NCI-H2081 treated with DMSO at 0.1 percent for 48 hours (cell line): Measurements from ENCODE around the gene DEDD2.
A peak's percentile ranks its signal among the peaks of the same experiment; 100 is the strongest.

Experiments used
- DNase-seq: peaks from one replicate; lab custom pipeline; 2025; lab: John Stamatoyannopoulos, UW

DEDD2 gene

DNA sequence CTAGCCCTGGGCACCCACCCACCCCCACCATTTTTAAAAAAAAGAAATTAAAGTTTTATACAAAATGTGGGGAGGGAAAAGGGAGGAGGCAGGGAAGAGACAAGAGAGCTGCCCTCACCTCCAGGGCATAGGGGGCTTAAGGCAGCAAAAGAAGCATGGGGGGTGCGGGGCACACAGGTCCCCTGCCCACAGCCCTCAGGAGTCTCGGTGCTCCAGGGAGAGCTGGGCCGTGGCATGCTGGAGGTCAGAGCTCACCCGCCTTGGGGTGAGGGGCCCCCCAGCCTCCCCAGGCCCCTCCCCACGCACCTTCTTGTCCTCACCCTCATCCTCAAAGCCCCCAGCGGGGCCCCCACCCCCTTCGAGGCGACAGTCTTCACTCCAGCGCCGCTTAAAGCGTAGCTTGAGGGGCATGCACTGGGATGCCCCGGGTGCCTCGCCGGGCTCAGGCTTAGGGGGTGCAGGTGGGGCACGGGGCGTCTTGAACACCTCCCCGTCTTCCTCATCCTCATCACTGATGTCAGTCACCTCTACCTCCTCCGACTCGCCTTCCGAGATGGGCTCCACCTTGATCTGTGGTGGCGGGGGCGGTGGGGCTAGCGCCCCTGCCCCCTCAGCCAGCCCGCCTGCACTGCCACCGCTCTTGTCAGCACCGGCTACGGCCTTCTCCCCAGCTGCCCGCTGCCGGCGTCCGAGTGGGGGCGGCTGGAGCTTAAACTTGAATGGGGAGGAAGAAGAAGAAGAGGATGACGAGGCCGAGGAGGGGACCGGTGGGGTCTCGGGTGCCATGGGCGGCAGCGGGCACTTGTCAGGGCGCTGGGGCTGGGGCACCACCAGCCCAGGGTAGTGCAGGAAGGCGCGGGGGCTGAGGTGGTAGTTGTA is 31.0 kb upstream of the DEDD2 start:
- no peak for DNase-seq

DNA sequence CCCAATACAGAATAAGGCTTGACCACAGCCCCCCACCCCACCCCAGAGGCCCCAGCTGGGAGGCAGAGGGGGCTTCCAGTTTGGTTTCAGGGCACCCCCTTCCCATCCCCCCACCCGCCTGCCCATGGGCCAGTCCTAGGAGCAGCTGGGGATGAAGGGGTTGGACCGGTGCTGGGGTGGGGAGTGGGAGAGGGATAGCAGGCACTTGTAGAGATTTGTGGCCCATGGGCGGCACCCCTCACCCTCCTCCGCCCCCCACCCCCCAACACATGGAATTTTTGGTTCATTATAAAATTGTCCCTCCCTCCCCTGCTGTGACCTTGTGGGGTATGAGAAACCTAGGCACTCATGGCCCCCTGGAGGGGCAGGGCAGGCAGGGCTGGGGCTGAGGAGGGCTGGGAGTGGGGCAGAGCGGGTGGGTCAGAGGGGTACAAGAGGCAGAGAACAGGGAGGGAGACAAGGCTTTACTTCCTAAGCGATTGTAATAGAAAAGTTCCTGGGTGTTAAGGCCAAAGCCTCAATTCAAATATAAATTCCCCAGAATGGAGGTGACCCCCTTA is 30.2 kb upstream of the DEDD2 start:
- no peak for DNase-seq

DNA sequence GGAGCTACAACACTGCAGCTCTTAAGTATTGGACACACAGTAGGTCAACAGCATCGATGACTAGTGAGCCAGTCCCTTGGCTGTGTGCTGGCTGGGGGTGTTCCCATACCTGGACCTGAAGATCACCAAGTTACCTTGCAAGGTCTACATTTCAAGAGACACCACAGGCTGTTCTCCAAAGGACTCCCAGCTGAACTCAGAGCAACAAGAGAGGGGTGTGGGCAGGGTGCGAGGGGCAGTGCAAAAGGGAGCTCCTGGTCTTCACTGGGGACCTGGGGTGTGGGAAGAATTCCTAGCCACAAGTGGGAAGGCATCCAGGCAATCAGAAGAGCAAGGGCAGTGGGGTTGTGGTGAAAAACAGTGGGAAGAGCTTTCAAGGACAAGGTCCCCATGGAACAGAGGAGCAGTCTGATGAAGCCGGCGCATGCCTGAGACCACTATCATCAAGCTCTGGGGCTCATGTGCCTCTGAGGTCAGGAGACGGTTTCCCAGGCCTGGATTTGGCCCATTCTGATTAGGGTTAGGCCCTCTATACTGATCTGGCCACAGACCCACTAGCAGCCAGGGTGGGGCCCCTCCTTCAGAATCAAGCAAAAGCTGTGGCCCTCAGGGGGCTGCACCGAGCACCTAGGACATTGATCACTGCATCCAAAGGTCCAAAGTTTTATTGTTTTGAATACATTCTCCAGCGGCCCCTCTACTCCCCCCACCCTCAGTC is 29.6 kb upstream of the DEDD2 start:
- DNase-seq, result no peak

DNA sequence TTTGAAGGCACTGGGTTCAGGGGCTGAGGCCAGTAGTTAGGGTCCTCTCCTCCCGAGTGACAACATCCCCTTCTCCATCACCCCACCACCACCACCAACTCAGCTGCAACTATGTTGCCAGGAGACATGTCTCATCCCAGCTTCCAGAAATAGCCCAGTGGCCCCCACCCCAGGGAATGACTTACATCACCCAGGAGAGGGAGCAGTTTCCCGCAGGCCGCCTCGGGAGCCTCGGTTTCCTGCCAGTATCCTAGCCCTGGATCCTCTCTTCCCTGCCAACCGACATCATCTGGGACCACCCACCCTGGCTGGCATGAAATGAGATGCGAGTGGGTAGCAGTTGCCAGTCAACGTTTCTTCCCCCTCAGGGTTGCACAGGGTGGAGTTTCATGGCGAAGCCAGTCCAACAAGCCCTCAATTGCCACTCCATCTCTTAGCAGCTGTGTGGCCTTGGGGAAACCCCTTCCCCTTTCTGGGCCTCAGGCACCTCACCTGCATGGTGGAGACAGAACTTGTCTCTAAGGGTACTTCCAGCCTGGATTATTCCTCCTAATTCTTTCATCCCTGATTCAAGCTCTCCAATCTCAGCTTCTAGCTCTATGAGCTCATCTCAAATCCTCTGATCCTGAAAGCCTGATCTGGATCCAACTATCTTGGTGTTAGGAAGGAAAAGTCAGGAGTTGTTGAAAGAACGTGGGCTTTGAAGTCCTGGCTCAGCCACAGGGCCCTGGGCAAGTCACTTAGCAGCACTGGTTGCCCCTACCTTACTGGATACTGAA is 28.9 kb upstream of the DEDD2 start:
- peak; percentile 24 for DNase-seq

DNA sequence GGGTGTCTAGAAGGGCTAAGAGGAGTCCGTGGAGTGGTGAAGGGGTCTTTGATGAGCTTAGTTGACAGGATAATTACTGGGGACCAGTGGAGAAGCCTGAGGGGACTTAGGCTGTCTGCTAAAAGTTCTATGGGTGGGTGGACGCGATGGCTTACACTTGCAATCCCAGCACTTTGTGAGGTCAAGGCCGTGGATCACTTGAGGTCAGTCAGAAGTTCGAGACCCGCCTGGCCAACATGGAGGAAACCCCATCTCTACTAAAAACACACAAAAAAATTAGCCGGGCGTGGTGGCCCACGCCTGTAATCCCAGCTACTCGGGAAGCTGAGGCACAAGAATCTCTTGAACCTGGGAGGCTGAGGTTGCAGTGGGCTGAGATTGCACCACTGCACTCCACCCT is 27.8 kb upstream of the DEDD2 start:
- DNase-seq, result no peak

DNA sequence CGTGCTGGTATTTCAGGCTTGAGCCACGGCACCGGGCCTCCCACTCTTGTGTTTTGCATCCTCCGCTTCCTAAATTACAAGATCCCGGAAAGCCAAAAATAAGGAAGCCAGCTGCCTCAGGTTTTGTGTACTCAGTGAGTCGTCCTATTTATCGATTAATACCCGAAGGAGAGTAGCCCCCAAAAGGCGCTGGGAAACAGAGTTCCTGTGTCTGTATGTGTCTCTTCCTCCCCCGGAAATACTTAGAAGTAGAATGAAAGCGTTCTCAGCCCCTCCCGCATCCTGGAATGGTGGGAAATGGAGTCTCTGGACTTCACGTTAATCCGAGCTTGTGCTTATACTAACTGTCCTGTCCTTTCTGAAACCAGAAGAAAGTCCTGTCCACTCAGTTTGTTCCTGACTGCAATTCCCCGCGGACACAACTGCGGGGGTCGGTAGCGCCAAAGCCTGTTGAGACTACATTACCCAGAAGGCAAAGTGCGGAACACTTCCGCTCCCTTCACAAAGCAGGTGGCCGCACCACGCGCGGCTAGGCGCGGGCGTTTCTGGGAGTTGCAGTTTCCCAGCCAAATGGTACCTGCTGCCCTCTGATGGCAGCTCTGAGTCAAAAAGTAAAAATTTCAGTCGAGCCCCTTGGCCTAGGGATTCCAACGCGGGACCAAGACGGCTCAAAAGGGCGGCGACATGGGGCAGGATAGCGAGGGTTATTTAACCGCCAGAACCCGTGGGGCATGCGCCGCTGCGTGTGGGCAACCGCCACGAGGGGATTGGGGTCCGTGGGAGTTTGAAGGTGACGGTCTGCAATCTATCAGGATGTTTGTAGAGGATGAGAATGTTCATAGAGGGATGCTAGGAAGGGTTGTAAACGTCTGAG is 27.1 kb upstream of the DEDD2 start:
- DNase-seq, result peak; percentile 80

DNA sequence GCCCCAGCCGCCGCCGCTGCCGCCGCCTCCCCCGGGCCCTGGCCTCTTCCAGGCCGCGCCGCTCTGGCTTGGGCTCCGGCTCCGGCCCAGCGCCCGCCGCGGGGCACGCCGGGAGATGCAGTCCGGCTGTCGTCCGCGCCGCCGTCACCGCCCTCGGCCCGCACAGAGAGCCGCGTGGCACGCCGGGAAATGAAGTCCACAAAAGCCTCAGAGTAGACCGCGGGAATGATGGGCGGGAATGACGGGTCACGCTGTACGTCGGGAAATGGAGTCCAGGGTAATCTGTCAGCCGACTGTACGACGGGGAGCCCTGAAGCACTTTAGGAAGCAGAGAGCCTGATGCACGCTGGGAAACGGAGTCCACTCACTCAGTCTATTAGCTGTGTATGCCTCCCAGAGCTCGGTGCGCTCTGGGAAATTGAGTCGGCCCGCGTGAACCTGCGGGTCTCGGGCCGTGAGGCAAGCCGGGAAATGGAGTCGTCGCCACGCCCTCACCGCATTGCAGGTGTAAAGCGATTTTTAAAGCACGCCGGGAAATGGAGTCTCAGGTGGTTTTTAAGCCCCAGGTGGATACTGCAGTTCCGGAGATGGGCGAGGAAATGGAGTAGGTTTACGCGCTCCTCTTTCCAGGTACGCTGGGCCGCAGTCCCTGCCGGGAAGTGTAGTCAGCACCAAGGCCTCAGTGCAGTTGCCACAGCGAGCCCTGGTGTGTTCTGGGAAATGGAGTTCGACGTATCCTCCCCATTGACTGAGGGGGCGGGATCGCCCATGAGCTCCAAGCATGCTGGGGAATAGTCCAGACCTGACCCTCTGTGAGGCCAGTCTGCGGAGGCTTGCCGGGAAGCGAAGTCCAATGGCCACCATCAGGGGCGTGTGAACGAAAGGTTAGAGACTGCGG is 25.3 kb upstream of the DEDD2 start, which contains the start of gene GSK3A:
TSS of gene GSK3A (minus strand) at position 91 of the 898 bp plus-strand sequence. CDS start 137 bp downstream, outside the sequence.
- peak; percentile 96 for DNase-seq

DNA sequence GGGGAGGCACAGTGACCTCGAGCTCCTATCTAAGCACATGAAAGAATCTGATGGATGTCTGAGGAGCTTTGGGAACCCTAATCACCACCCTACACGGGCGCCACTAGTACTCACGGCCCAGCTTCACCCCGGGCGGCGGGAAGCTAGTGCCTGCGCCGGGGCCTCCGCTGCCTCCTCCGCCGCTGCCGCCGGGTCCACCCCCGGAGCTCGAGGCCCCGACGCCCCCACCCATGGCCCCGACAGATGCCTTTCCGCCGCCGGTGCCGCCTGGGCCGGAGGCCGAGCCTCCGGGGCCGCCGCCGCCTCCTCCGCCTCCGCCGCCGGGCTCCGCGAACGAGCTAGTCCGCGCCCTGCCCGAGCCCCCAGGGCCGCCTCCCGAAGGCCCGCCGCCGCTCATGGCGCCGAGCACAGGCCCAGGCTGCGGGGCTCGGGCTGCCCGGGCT is 24.6 kb upstream of the DEDD2 start:
- DNase-seq, result no peak

DNA sequence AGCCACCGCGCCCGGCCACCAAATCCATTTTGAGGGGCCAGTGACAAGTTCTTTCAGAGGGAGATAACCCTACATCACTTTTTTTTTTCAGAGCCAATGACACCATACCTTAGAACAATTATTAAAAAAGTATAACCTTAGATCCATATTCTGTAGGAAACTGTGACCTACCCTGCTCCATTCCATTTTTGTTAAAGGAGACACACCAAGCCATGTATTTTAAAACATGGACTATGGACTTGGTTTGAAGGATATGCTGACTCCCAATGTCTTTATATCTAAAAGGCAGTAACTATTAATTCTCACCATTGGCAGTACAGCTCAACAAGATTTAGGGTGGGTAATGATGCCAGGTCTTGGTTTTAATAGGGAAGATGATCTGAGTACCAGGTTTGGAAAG is 23.8 kb upstream of the DEDD2 start:
- DNase-seq, result no peak

DNA sequence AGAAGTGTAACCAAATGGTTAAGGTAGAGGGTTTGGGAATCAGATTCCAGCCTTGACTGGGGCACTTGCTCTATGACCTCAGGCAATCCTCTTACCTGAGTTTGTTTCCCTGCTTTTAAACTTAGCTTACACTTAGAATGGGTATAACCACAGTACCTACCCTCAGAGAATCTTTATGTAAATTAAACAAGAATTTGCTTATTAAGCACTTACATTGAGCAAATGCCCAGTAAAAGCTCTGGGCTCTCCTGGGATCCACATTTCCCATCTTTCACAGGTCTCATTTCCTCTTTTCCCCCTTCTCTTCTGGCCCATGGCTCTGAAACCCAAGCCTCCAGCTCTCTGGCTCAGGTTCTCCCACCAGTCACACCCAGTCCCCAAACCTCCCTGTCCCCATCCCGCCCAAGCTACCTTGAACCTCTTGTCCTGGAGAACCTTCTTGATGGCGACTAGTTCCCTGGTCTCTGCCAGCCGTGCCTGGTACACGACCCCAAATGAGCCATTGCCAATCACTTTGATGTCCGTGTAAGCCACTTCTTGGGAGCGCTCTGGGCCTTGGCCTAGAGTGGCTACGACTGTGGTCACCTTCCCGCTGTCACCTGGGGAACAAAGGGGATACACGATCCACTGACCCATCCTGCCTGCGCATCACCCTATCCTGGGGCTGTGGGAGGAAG is 22.2 kb upstream of the DEDD2 start:
- DNase-seq, result no peak

DNA sequence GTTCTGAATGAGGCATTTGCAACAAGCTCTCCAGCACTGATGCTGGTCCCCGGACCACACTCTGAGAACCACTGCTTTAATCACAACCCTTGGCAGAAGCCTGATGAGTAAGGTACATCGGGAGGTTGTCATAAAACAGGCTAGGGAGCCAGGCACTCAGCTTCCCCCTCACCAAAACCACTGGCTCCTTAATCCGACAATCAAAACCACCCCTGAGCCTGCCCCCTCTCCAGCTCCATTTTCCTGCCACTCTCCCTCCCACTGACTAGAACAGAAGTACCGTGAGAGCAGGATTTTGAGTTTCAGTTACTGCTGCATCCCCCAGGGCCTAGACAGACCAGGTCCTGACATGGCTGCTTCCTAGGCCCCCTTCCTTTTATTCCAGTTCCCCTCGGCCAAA is 17.7 kb upstream of the DEDD2 start:
- no peak for DNase-seq

DNA sequence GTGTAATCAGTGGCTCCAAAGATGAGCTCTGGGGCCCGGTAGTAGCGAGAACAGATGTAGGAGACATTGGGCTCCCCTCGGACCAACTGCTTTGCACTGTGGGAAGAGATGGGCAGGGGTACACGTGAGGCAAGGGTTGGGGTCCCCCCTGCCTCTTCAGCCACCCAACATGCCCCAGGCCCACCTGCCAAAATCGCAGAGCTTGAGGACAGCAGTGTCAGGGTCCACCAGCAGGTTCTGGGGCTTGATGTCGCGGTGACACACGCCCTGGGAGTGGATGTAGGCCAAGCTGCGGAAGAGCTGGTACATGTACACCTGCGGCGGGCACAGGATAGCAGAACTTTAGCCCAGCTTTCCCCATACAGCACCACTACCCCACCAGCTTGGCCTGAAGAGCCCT is 16.9 kb upstream of the DEDD2 start:
- DNase-seq, result no peak

DNA sequence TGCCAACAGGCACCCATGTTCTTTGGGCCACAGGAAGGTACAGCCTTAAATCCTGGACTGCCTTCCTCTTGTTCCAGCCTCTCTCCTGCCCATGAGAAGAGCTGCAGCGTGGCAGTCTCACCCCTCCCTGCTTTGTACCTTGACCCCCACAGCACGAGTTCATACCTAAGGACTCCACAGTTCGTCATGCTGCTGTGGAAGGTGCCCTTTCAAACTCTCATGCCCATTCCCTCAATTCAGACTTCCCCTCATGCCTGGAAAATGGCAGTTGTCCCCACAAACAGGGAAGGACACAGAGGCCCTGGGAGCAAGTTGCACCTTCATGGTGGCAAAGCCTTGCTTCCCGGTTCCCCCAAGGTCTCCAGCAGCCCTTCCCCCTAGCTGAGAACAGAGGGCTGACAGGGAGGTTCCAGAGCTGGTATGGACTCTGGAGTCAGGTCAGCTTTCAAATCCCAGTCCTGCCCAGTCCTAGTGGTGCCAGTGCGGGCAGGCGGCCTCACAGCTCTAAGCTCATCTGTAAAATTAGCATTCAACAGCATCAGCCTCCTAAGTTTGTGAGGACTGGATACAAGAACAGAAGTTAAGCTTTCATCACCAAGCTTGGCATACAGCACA is 16.3 kb upstream of the DEDD2 start:
- no peak for DNase-seq

DNA sequence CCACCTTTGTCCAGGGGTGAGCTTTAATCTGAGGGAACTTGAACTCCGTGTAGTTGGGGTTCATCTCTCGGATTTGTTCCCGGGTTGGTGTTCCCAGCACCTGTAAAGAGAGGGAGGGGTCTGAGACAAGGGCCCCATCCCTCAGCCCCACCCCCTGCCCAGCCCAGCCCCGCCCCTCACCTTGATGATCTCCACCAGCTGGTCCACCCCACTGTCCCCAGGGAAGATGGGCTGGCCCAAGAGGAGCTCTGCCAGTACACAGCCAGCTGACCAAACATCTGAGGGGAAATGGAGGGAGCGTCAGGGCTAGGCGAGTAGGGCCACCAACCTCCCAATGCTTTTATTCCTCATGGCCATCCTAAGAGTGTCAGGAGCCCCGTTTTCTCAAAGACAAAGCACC is 15.6 kb upstream of the DEDD2 start:
- no peak for DNase-seq

DNA sequence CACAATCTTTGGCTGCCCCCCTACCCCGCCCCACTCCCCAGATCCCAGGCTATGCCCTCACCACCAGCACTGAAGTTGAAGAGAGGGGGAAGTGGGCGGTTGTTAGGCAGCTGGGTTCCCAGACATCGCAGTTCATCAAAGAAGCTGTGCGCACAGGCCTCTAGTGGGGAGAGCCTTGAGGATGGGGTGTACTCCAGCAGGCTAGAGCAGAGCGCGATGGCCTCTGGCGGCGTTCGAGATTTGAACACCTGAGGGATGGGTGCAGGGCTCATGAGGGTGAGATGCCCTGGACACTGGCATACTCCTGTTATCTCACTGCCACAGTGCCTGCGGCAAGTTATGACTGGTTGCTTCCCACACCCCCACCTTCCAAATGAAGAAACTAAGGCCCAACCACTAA is 15.0 kb upstream of the DEDD2 start:
- DNase-seq, result no peak

DNA sequence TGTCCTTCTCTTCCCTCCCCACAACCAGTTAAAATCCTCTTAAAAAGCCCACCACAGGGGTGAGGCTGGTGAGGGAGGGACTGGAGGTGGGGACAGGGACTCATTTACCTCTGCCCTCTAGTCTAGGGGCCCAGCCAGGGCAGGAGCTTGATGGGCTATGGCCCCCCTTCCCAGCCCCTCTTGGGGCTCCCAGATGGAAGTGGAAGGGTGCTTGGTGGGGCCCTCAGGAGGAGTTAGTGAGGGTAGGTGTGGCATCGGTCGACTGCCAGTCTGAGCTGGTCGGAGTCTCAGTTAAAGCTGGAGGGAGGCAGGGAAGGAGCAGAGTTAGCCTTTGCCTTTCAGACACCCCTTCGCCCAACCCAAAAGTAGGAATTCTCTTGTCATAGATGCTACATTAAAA is 13.1 kb upstream of the DEDD2 start:
- no peak for DNase-seq

DNA sequence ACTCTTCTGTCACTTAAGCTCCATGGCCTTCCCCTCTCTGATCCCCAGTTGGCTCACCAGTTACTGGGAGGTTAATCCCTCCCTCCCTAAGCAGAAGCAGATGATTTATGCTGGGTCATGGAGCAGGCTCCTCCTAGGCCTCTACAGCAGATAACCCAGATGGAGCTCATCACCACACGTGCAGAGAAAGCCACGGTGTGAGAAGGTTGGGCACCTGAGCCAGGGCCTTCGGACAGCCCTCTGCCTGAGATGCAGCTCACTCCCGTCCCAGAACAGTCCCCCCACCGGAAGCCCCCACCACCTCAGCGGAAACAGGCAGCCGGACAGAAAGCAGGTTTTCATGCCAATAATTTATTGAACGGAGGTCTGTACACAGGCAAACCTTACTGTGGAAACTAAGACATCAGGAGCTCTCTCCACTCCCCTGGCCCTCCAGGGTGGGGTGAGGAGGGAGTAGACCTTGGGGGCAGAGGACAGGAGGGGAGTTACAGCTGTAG is 12.4 kb upstream of the DEDD2 start:
- DNase-seq, result no peak

DNA sequence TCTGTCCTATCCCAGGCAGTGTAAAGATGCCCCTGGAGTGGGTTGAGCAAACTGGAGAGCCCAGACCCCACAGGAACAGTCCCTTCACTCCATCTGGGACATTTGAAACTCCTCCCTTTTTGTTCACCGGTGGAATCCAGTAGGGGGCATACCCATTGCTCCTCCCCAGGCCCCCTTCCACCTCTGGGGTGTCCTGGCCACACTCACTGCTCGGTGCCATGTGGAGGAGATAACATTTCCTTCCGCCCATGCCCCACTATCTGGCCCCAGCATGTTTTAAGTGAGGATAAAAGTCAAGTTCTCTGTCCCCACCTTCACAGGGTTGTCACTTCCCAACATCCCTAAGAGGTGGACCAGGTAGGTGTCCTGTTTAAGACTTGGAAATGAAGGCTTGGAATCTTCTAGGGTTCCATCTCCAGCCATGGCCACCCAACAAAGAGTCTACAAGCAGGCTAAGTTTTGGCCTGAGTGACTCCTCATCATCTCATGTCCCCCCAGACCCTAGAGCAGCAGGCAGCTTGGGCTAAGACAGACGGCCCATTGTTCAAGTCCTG is 11.9 kb upstream of the DEDD2 start:
- no peak for DNase-seq

DNA sequence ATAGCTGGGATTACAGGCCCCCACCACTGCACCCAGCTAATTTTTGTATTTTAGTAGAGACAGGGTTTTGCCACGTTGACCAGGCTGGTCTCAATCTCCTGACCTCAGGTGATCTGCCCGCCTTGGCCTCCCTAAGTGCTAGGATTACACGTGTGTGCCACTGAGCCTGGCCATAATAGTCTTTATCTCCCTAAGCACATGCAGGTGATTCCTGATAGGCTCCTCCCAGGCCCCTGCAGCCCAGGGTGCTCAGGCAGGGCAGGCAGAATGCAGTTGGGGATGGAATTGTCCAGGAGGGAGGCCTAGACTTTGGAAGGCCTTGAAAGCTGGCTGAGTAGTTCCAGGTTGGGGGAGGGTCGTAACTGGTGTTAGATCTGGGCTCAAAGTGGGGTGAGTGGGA is 11.2 kb upstream of the DEDD2 start:
- no peak for DNase-seq
